Thyroid gland (tissue), 4 donors: ENCODE data around the gene UGT1A6.
"Not testable (repeated sequence)": the region's sequence is repeated elsewhere in the genome, so short reads cannot be mapped to it uniquely, and the experiment has no call there.

Experiments
- POLR2A ChIP-seq, 2 donors: fragments of 450-650 bp; IDR thresholded peaks; one replicate each; pipeline ENCODE4 v1.6.1; 2017; ENCODE audit warnings: antibody characterized with exemption in 2 of 2, mild to moderate bottlenecking in 2 of 2, moderate library complexity in 1 of 2
- TF ChIP-seq, protein P1 (sequence below), 6 experiments: fragments of 200-600 bp in 3 of 6; fragments of 450-650 bp in 3 of 6; sonication (generic) in 3 of 6; IDR thresholded peaks; one replicate each; pipeline ENCODE4 v1.5.1; 2016 to 2019; ENCODE audit warnings: antibody characterized with exemption in 6 of 6, mild to moderate bottlenecking in 2 of 6, inconsistent platforms in 1 of 6, moderate library complexity in 1 of 6

DNA sequence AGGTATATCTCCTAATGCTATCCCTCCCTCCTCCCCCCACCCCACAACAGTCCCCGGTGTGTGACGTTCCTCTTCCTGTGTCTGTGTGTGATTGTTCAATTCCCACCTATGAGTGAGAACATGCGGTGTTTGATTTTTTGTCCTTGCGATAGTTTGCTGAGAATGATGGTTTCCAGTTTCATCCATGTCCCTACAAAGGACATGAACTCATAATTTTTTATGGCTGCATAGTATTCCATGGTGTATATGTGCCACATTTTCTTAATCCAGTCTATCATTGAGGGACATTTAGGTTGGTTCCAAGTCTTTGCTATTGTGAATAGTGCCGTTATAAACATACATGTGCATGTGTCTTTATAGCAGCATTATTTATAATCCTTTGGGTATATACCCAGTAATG is 8.2 kb downstream of the UGT1A6 start:
- TF ChIP-seq, protein P1, sequence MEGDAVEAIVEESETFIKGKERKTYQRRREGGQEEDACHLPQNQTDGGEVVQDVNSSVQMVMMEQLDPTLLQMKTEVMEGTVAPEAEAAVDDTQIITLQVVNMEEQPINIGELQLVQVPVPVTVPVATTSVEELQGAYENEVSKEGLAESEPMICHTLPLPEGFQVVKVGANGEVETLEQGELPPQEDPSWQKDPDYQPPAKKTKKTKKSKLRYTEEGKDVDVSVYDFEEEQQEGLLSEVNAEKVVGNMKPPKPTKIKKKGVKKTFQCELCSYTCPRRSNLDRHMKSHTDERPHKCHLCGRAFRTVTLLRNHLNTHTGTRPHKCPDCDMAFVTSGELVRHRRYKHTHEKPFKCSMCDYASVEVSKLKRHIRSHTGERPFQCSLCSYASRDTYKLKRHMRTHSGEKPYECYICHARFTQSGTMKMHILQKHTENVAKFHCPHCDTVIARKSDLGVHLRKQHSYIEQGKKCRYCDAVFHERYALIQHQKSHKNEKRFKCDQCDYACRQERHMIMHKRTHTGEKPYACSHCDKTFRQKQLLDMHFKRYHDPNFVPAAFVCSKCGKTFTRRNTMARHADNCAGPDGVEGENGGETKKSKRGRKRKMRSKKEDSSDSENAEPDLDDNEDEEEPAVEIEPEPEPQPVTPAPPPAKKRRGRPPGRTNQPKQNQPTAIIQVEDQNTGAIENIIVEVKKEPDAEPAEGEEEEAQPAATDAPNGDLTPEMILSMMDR (IDR thresholded peaks at IDR 0.05) = not testable (repeated sequence)
- TF ChIP-seq POLR2A (IDR thresholded peaks at IDR 0.05) = not testable (repeated sequence)
